IPS-NIHi7 (cell line): ENCODE measurements around the gene FOXB1.

Source experiments
- DNase-seq: peaks from one replicate; pipeline ENCODE4 v3.0.0; 2012; ENCODE audit warnings: mixed read lengths; ENCODE audit errors: extremely low spot score

FOXB1 gene

GRCh38 chr15:60017538-60018520 lies 13.7 kb downstream of the FOXB1 start:
- no peak for DNase-seq

- no peak for DNase-seq
Observed at GRCh38 chr15:60020736-60021135, 16.6 kb downstream of the FOXB1 start.

GRCh38 chr15:60021589-60022378 lies 17.7 kb downstream of the FOXB1 start:
- DNase-seq, result no peak

GRCh38 chr15:60022379-60022741 lies 18.2 kb downstream of the FOXB1 start:
- DNase-seq, result no peak

GRCh38 chr15:60026555-60026954 lies 22.4 kb downstream of the FOXB1 start:
- DNase-seq, result no peak

- DNase-seq, result no peak
Observed at GRCh38 chr15:60035344-60035743, 31.2 kb downstream of the FOXB1 start.

GRCh38 chr15:60039316-60039715 lies 35.2 kb downstream of the FOXB1 start:
- no peak for DNase-seq

GRCh38 chr15:60043744-60044435 lies 39.8 kb downstream of the FOXB1 start:
- no peak for DNase-seq

GRCh38 chr15:60044636-60045270 lies 40.6 kb downstream of the FOXB1 start:
- no peak for DNase-seq

GRCh38 chr15:60047701-60048100 lies 43.6 kb downstream of the FOXB1 start:
- DNase-seq, result no peak

GRCh38 chr15:60049948-60050347 lies 45.8 kb downstream of the FOXB1 start:
- DNase-seq, result no peak

GRCh38 chr15:60052796-60053195 lies 48.7 kb downstream of the FOXB1 start:
- DNase-seq, result no peak

GRCh38 chr15:60054472-60054871 lies 50.4 kb downstream of the FOXB1 start:
- DNase-seq, result no peak
